ENCODE measurements around the gene AADAT.

GRCh38 chr4:170037481-170037880 lies 52.3 kb downstream of the AADAT start:
- no peak for TF ChIP-seq POLR2A (IDR thresholded peaks at IDR 0.05)
- no peak for TF ChIP-seq CTCF (IDR thresholded peaks at IDR 0.05)
- no peak for TF ChIP-seq POLR2AphosphoS5 (IDR thresholded peaks at IDR 0.05)
